ENCODE measurements around the gene PLAC9.

Gene PLAC9

DNA sequence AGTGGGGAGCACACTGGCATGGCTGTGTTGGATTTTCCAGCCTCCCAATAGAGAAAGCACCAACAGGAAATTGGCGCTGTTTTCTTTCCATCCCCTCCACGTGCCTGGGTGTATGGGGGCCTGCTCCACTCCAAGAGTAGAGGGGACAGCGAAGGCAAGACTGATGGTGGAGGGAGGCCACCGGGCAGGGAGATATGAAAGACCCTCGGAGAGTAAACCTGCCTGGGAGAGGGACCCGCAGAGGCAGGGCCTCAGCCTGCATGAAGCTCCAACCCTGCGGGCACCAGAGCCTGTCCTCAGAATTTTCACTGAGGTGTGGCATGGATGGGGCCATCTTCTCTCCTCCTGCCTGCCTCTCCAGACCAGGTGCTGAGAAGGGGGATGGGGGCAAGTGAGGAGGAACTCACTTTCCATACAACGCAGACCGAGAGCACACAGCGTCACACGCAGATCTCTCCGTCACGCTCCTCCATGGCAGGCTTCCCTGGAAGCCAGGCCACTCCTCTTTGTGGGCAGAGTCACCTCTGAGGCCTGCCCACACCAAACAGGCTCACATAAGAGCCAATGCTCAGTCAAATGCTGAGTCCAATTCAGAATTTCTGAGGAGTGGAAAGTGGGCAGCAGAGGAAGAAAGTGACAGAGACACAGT is 54.0 kb downstream of the PLAC9 start:
- peak in 1 of 3 experiments; percentile 64 for DNase-seq

DNA sequence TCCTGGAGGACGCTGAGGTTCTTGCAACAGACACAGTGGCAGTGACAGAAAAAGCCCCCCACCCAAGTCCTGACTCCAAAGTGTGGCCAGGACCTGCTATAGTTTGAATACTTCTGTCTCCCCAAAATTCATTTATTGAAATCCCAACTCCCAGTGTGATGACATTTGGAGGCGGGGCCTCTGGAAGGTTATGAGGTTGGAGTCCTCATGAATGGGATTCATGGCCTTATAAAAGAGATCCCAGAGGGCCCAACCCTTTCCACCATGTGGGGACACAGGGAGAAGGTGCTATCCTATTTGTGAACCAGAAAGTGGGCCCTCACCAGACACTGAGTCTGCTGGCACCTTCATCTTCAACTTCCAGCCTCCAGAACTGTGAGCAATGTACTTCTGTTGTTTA is 54.5 kb downstream of the PLAC9 start:
- DNase-seq = no peak

DNA sequence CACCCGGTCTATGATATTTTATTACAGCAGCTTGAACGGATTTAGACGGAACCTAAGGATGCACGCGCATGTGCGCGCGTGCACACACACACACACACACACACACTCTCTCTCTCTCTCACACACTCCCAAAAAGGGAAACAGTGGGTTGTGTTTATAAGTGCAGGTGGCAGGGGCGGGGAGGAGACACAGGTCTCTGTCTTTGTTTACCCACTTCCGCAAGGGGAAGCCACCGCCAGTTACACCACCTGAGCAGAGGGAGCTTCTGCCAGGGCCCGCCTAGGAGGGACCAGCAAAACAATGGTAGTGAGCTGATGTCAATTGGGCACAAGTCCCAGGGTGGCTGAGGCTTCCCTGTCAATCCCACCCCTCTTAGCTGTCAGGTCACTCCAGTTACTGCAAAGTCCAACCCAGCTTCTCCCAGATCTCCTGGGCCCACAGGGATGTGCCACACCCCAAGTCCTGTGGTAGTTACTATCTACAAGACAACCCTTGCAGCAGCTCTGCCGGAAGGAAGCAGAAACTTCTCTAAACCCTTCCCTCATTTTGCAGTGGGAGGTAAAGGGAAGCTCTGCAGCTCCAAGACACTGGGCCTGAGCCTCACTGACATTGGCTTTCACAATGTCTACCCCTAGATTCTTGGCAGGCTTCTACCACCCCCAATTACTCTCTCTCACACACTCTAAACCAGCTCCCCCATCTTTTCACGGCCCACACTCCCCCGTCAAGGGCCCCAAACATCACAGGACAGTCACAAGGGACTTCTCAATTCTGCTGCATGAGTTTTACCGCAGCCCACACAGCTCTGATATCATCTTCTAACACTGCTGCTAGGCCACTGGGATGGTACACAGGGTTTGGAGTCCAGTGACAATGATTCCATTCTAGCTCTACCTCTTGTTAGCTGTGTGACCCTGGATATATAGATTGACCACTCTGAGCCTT is 55.2 kb downstream of the PLAC9 start:
- peak in 2 of 3 experiments; percentile 19 to 28 for DNase-seq

DNA sequence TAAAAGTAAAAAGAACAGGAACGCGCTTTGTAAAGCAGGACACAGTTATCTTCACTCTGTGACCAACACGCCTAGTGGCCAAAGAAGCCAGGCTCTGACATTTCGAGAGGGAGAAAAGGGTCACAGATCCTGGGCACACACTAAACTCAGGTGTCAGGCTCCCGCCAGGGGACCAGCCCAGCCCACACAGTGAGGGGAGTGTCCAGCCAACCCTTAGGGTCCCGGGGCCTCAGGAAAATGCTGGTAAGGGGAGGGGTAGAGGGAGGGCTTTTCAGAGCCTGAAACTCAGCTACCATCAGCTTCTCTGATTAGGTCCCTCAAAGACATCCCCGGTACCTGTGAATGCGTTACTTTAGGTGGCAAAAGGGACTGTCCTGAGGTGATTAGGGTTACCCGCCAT is 56.2 kb downstream of the PLAC9 start:
- no peak for DNase-seq

DNA sequence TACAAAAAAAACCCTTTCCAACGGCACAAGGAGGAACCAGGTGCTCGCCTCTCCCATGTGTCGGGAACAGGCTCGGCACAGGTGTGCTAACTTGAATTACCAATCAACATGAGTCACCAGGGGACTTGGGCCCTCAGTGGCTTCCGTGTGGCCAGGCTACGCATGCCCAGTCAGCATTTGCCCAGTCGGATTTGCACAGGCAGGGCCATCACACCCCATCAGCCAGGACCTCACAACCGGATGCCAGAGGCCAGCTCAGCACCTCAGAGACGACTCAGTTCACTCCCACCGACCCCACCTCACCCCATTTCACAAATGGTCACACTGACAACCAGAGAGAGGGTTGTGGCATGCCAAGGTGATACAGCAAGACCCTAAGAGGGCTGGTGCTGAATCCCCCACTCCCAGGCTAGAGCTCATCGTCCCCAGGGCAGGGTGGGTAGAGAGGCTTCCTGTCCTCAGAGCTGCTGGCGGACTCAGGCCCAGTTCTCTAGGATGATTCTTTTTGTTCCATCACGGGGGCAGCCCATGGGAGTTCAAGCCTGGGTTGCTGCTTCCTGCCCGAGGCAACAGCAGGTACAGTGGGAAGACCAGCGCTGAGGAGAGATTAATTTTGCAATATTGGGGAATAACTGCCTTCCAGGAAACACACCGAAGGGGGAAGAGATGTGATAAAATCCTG is 59.2 kb downstream of the PLAC9 start:
- DNase-seq = no peak

DNA sequence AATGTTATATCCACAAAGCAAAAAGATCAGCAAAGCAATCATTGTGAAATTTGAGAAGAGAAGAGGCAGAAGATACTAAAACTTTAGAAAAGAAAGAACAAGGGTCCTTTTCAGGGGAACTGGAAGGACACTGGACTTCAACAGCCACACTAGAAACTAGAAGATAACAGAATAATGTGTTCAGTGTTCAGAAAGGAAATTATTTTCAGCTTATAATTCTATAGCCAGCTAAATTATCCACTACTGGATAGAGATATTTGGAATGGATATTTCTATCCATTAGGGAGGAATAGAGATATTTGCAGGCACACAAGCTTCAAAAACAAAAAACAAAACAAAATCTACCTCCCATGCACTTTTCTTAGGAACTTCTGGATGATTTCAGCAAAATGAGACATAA is 60.0 kb downstream of the PLAC9 start:
- no peak for DNase-seq

DNA sequence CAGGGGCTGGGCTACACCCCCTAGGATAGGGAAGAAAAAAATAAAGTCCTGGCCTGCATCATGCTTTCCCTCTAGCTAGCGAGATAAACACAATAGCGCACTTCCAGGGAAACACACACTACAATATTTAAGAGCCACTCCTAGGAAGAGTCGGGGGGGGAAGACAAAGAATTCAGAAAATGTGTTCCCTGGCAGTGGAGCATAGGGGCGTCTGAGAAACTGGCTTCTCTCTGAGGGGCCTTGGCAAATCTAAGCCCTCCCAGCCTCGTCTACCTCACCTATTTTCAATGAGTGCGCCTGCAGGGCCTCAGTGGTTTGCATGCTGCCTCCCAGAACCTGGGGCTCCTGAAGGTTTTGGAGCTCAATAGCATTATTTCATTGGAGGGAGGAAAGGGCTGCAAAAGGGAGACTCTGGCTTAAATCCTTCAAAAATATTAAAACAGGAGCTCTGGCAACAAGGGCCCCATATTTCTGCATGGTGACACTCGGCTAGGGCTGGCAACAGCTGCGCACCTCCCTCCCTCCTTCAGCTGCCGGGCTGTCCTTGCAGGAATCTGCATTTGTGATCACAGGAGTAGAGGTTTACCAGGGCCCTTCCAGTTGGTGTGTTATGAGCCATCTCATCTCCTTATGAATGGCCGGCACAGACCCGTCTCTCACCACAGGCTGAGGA is 62.0 kb downstream of the PLAC9 start:
- DNase-seq = no peak

All from NCI-H1417 (cell line).